HepG2 (cell line): ENCODE measurements around the gene ZNF91.

ENCODE experiments used
- EZH2 ChIP-seq: conservative IDR thresholded peaks from 2 replicates; pipeline ENCODE4 v1.6.1; 2012; ENCODE audit warnings: mild to moderate bottlenecking, low read depth, low read length, moderate library complexity
- FOXP1 ChIP-seq, 2 experiments: fragments of 450-650 bp in 1 of 2; IDR thresholded peaks; 2 replicates each; pipeline ENCODE4 v1.6.1; 2017 to 2018; ENCODE audit warnings: antibody characterized with exemption in 1 of 2
- MIXL1 ChIP-seq: IDR thresholded peaks from 2 replicates; pipeline ENCODE4 v1.6.1; 2016
- ZBTB3 ChIP-seq: sonication (generic); formaldehyde crosslinking; IDR thresholded peaks from 2 replicates; pipeline ENCODE4 v1.4.0; 2020; ENCODE audit warnings: low read depth, mild to moderate bottlenecking, moderate library complexity, missing genetic modification reagents, borderline replicate concordance
- ZNF414 ChIP-seq: sonication (generic); formaldehyde crosslinking; IDR thresholded peaks from 2 replicates; pipeline ENCODE4 v1.5.0; 2020; ENCODE audit warnings: missing genetic modification reagents
- TF ChIP-seq, protein P1 (sequence below): IDR thresholded peaks from 2 replicates; pipeline ENCODE4 v1.6.1; 2018; ENCODE audit warnings: missing genetic modification reagents

DNA sequence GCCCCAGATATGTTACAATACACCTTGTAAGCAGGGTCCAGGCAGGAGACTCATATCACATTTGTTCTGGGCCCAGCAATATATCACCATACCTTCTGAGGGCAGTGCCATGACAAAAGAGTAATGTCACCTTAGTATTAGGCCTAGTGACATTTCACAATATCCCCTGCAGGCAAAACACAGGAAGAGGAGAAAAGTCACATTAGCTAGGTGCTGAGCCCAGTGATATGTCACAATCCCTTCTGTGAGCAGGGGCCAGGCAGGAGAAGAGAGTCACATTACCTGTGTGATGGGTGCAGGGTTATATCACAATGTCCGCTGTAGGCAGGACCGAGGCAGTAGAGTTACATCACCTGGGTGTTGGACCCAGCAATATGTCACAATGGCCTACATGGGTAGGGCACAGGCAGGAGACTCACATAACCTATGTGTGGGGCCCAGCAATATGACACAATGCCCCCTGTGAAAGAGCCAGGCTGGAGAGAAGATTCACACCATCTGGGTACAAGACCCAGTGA lies 12.4 kb upstream of the ZNF91 start:
- TF ChIP-seq ZNF414 (no peak), ZBTB3 (no peak), FOXP1 (IDR thresholded peaks at IDR 0.05) (no peak), FOXP1 (CRISPR knock-in tag; IDR thresholded peaks at IDR 0.05) (no peak), EZH2 (no peak), MIXL1 (CRISPR knock-in tag) (no peak)
- TF ChIP-seq, protein P1, sequence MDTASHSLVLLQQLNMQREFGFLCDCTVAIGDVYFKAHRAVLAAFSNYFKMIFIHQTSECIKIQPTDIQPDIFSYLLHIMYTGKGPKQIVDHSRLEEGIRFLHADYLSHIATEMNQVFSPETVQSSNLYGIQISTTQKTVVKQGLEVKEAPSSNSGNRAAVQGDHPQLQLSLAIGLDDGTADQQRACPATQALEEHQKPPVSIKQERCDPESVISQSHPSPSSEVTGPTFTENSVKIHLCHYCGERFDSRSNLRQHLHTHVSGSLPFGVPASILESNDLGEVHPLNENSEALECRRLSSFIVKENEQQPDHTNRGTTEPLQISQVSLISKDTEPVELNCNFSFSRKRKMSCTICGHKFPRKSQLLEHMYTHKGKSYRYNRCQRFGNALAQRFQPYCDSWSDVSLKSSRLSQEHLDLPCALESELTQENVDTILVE (CRISPR knock-in tag), result no peak
